NCI-H1694 treated with DMSO at 0.1 percent for 48 hours (cell line): Measurements from ENCODE around the gene NTN1.
A peak's percentile ranks its signal among the peaks of the same experiment; 100 is the strongest.

Source experiments
- DNase-seq: peaks from one replicate; lab custom pipeline; 2025; lab: John Stamatoyannopoulos, UW

NTN1 gene

DNA sequence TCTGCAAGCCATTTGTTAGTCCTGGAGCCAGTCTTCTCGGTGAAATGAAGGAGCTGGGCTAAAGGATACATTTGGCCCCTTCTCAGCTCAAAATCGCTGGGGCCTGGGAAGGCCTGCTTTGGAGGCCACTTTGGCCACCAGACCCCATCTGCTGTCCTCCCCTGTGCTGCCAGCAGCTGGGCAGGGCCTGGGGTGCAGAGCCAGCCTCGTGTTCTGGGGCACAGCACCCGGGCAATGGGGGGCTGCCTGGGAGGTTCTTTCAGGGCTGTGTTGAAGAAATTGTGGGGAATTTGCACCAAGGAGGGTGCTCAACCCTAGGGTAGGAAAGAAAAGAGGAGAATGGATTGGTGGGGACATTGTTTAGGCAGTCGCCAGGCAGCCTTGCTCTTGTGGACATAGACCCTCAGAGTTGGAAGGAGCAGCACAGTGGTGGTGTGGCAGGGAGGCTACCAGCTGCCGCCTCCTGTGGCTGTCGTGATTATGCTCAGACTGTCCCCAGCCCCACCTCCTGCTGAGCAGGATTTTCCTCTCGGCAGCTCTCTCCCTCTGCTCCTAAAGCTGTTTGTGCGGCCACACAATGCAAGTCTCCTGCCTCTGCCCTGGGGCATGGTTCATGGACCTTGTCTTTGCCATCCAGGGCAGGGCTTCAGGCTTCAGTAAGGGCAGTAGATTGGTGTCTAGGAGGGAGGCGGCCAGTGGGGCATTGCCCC, 174.8 kb downstream of the NTN1 start:
- peak; percentile 25 for DNase-seq

GRCh38 chr17:9199571-9200551, 178.6 kb downstream of the NTN1 start:
- DNase-seq, result no peak

DNA sequence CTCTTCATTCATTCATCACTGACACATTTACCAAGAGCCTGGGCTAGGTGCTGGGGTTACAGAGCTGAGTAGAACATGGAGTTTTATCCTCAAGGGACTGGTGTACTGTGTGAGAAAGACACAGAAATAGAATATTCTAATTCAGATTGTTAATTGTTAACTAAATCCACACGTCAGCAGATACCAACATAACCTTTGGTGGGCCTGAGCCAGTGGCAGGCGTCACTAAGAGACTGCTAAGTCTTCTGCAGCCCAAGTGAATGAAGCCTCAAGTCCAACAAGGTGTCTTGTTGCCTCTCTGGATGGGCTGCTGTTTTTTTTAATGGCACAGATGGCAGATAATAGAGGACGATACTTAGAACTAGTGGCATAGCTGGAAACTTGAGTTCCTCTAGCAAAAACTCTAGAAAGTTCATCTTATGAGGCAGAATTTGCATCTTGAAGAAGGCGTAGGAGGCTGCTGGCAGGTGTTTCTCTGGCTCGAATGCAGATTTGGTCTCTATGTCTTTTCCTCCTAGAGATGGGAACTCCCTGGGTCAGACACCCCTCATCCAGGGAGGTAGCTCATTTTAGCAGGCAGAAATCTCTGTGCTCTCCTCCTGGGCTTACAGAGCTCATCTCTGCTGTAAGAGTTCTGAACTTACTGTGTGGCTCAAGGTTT, 179.5 kb downstream of the NTN1 start:
- no peak for DNase-seq

GRCh38 chr17:9202532-9202931, 181.2 kb downstream of the NTN1 start:
- DNase-seq, result no peak

- no peak for DNase-seq
Observed at GRCh38 chr17:9203771-9204425, 182.6 kb downstream of the NTN1 start.

- no peak for DNase-seq
Observed at GRCh38 chr17:9204637-9205329, 183.5 kb downstream of the NTN1 start.

GRCh38 chr17:9205520-9206409, 184.5 kb downstream of the NTN1 start:
- DNase-seq, result no peak

GRCh38 chr17:9206410-9206703, 185.0 kb downstream of the NTN1 start:
- no peak for DNase-seq

DNA sequence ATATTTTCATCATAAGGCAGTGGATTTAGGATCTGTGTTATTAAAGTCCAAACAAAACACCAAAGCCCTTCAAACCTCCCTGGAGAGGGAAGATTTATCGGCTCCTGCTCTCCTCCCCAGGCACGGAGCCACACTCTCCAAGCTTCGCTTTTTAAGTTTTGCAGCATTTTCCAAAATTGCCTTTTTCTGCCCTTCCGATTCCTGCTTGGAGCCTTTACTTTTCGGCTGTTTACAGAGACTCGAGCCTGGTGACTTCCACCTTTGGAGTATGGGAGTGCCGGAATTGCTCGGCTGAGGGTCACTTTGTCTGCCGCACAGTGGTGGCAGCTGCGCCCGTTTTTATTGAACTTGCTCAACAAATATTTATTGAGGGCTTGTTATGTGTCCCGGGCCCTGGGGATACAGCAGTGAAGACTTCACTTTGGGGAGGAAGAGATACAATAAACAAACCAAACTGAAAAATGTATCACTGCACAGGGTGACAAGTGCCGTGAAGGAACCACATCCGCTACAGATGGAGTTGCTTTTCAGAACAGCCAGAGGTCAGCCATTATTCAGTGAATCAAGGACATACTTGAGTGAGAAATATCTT, 185.5 kb downstream of the NTN1 start:
- DNase-seq, result no peak

- DNase-seq, result no peak
Observed at GRCh38 chr17:9208381-9209105, 187.2 kb downstream of the NTN1 start.

GRCh38 chr17:9209347-9209746, 188.0 kb downstream of the NTN1 start:
- DNase-seq, result no peak

- no peak for DNase-seq
Observed at GRCh38 chr17:9209781-9210370, 188.6 kb downstream of the NTN1 start.

DNA sequence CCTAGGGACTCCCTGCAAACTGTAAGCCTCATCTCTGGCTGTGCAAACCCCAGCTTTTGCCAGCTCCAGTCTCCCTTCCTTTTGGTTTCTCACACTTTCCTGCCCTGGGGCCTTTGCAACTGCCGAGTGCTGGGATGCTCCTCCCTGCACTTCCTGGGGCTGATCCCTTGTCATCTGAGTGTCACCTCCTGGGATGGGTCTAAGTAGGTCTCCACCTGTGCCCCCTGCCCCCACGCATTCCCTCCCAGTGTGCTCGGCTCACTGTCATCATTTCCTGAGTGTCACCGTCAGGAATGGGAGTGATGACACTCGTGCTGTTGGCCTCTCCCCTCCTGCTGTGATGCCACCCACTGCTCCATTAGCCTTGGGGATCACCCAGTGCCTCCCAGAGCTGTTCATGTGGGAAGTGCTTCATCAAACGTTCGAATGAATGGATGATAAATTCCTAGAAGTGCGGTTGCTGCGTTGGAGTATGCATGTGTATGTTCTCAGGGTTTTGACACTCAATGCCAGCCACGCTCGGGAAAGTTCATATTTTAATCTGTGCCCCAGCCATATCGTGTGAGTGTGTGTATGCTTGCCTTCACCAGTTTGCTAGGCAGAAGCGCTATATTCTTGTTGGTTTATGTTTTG, 189.9 kb downstream of the NTN1 start:
- no peak for DNase-seq

DNA sequence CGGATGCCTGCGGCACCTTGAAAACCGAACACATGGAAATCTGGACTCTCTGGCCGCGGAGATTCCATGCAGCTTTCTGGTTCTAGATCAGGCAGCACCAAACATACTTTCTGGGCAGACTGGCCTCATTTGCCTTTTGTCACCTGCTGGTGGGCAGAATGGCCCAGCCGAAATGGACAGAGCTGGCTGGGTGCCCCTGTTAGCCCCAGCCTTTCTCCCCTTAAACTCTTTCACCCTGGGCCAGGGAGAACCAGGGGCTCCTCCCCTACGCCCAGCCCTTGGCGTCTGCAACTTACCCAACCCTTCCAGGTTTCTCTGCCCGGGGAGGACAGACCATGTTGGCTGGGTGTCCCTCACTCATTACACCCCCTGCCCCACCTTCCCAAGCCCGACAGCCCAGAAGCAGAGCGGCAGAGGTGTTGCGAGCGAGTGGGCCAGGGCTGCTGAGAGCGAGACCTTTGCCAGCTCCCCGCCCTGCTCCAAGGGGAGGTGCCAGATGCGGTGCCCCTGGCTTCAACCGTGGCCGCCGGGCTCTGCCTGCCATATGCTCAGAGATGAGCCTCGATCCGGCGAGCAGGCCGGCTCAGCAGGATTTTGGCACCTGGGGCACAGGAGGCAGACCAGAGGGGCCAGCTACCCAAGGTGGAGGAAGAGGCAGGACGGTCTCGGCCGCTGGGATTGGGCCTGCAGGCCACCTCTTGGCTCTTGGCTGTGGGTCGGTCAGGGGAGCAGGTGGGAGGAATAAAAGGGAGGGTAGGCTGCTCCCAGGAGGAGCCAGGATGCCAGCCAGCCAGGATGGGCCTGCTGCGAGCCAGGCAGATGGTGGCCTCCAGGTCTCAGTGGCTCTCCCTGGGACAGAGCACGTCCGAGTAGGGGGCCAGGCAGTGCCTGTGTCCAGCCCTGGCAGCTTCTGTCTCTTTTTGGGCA, 191.3 kb downstream of the NTN1 start:
- peak; percentile 12 for DNase-seq

DNA sequence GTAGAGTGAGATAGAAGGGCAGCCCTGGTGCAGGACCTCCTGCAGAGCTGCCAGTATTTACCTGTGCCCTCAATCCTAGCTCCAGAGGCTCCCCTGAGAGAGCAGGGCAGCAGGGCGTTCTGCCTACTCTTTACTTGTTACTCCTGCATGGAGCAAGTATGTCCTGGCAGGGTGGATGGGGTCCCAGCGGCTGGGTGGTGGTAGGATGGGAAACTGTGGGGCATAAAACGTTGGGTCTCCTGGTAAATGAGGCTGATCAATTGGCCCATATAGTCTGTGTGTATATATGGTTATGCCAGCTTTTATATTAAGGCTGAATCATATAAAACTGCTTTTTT, 192.0 kb downstream of the NTN1 start:
- DNase-seq, result no peak

- DNase-seq, result no peak
Observed at GRCh38 chr17:9215465-9215864, 194.2 kb downstream of the NTN1 start.

DNA sequence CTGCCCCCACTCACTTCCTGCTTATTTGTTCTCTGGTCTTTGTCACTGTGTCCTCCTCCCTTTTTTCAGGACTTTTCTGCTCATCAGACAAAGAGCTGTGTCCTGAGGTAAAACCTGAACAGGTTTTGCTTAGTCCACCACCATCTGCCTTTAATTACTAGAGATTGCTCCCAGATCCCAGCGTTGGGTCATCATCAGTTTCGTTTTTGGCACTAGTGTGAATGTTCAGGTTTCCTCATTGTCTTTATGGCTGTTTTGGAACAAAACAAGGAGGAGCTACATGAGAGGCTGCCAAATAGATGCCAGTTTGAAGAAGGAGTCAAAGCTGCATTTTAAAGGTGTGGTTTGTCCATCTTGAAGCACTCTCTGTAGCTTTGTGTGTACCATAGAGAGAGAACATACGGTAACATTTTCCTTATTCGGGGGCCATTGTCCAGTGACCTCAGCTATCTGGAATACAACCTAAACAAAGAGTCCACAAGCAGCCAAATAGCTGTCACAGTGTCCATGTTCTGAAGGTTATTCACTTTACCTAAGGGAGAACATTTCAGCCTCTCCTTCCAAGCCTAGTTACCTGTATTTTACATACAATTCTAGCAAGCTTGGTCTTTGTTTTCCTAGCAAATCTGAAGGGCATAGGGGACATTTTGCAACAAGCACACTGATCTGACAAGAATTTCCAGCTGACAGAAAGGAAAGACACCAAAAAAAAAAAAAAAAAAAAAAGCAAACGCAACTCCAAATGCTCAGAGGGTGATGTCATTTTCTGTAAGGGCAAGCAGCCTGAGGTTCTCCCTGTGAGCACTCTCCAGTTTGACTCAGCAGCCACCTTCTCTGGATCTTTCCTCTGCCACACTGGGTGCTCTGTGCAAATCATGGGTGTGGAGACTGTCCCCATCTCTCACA, 196.1 kb downstream of the NTN1 start:
- DNase-seq, result no peak
